Sigmoid colon (tissue), 4 donors: ENCODE results near the gene NRG3.

Source experiments
- EP300 ChIP-seq, 4 donors: sonication (generic); formaldehyde crosslinking; IDR thresholded peaks; one replicate each; pipeline ENCODE4 v1.6.1; 2017; ENCODE audit warnings: antibody characterized with exemption in 4 of 4
- POLR2A ChIP-seq, 2 donors: fragments of 450-650 bp; IDR thresholded peaks; one replicate each; pipeline ENCODE4 v1.6.1; 2016; ENCODE audit warnings: antibody characterized with exemption in 2 of 2, mild to moderate bottlenecking in 2 of 2, moderate library complexity in 2 of 2
- POLR2AphosphoS5 ChIP-seq, 4 donors: sonication (generic); formaldehyde crosslinking; IDR thresholded peaks; one replicate each; pipeline ENCODE4 v1.6.1; 2017; ENCODE audit warnings: antibody characterized with exemption in 4 of 4
- TF ChIP-seq, protein P1 (sequence below), 4 experiments: fragments of 450-650 bp in 3 of 4; fragments of 200-600 bp in 1 of 4; IDR thresholded peaks; one replicate each; pipeline ENCODE4 v1.5.1; 2016 to 2019; ENCODE audit warnings: antibody characterized with exemption in 4 of 4, mild to moderate bottlenecking in 3 of 4, moderate library complexity in 2 of 4

DNA sequence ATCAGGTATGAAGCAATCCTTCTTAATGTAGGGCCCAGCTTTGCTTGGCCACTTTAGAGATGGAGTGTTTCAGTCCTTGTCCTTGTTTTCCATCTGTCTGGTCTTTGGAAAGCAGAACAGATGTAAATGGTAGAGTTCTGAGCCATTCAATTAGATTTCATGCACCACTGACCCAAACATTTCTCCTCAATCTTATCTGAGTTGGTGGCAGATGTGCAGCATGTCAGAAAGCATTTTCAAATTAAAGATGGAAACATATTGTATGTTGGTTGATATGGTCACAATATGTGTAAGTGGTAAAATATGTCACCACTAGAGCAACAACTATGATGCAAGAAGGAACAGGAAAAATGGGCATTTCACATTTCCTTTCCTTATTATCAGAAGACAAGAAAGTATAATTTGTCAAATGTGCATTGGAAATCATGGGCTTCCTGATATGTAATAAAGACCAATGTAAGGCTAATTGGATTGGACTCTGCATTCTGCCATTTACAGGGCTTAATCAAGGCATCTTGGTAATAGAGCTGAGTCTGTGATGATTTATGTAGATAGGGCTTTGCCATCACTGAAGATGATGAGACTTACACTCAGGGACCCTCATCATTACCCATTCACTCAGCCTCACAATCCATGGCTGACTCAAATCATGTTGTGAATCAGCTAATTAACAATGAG lies 750.7 kb downstream of the NRG3 start:
- no peak for TF ChIP-seq EP300 (IDR thresholded peaks at IDR 0.05)
- TF ChIP-seq, protein P1, sequence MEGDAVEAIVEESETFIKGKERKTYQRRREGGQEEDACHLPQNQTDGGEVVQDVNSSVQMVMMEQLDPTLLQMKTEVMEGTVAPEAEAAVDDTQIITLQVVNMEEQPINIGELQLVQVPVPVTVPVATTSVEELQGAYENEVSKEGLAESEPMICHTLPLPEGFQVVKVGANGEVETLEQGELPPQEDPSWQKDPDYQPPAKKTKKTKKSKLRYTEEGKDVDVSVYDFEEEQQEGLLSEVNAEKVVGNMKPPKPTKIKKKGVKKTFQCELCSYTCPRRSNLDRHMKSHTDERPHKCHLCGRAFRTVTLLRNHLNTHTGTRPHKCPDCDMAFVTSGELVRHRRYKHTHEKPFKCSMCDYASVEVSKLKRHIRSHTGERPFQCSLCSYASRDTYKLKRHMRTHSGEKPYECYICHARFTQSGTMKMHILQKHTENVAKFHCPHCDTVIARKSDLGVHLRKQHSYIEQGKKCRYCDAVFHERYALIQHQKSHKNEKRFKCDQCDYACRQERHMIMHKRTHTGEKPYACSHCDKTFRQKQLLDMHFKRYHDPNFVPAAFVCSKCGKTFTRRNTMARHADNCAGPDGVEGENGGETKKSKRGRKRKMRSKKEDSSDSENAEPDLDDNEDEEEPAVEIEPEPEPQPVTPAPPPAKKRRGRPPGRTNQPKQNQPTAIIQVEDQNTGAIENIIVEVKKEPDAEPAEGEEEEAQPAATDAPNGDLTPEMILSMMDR (IDR thresholded peaks at IDR 0.05), result no peak
- no peak for TF ChIP-seq POLR2AphosphoS5 (IDR thresholded peaks at IDR 0.05)
- no peak for TF ChIP-seq POLR2A (IDR thresholded peaks at IDR 0.05)
